Astrocyte of the cerebellum (primary cell): ENCODE measurements around the gene HUS1.

Experiments
- DNase-seq: peaks from one replicate; pipeline ENCODE4 v3.0.0-alpha.2; 2011; ENCODE audit warnings: low read depth
- H3K4me3 ChIP-seq: 2 replicates; pipeline ENCODE4 v1.5.1; 2011; ENCODE audit warnings: mild to moderate bottlenecking, low read depth, low read length, moderate library complexity
- CTCF ChIP-seq: IDR thresholded peaks from 2 replicates; pipeline ENCODE4 v1.5.1; 2012; ENCODE audit warnings: low read length, low read depth, moderate library complexity, mild to moderate bottlenecking; ENCODE audit errors: missing control alignments
- in situ Hi-C: cut with HindIII; loops from 2 replicates; pipeline ENCODE4 v1.10.0; 2017; ENCODE audit warnings: low sequenced_read_pairs

The HUS1 gene

GRCh38 chr7:47956220-47956619, 23.2 kb downstream of the HUS1 start:
- in situ Hi-C loops = loop anchor here (10.0 kb wide), 1 partner anchor 61 kb away; no protein-coding TSS in a partner anchor
- DNase-seq = no peak
- no peak for TF ChIP-seq CTCF
- H3K4me3 ChIP-seq = no peak overlapping the region

- in situ Hi-C loops = loop anchor here (10.0 kb wide), 1 partner anchor 60 kb away; no protein-coding TSS in a partner anchor
- no peak overlapping the region for H3K4me3 ChIP-seq
- TF ChIP-seq CTCF = no peak
- peak; percentile 92 for DNase-seq
Measured at GRCh38 chr7:47954231-47954911, 25.0 kb downstream of the HUS1 start.

DNA sequence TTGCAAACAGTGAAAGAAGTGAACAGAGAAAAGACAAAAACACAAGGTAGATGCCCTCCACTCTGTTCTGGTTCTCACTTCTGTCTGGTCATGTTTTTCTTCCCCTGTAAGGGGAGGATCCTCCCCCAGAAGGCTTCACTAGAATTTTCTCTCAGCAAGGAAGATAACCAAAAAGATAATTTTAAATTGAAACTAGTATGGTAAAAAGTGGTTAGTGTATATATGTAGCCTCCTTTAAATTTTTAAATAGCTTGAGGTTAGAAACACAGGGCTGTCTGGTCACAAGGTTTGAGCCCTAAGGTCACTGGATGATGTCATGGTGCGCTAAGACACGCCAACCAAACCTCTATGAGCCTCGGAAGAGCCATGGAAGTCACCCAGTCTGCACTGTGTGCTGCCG, 25.6 kb downstream of the HUS1 start:
- TF ChIP-seq CTCF = no peak
- no peak for DNase-seq
- in situ Hi-C loops = loop anchor here (10.0 kb wide), 1 partner anchor 59 kb away; no protein-coding TSS in a partner anchor
- H3K4me3 ChIP-seq = no peak overlapping the region

DNA sequence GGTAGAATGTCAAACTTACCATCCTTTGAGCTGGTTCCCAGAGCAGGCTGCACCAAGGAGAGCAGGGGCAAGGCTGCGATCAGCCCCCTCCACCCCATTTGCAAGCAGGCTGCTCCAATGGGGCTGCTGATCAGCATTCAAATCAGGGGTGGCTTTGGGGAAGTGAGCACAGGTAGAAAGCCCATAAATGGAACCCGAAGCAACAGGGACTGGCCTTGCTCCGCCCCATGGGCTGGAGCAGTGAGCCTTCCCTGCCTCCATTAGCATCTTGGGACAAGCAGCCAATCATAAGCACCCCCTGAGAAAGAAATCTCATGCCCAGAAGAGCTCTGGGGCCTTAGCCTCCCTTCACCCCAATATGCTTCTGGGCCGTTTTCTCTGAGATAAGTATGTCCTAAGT, 27.2 kb downstream of the HUS1 start:
- TF ChIP-seq CTCF = no peak
- H3K4me3 ChIP-seq = no peak overlapping the region
- DNase-seq = no peak
- in situ Hi-C loops = loop anchor here (10.0 kb wide), 1 partner anchor 57 kb away; no protein-coding TSS in a partner anchor

DNA sequence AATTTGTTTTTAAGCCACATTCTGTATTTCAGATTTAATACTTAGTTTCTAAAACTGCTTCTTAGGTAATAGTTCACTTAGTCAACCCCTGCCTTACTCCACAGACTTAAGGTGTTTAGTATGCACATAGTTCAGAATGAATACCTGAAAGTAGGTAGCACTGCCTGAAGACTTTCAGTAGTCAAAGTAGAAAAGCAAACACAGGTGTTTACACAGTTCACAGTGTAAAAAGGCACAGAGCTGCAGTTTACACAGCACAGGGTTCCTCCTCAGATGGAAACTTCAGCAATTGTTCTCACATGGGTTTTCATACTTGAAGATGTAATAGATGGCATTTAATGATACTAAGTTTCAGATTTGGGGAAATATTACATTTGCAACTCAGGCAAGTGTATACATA, 28.0 kb downstream of the HUS1 start:
- no peak for DNase-seq
- in situ Hi-C loops = loop anchor here (10.0 kb wide), 1 partner anchor 57 kb away; no protein-coding TSS in a partner anchor
- no peak overlapping the region for H3K4me3 ChIP-seq
- TF ChIP-seq CTCF = no peak

DNA sequence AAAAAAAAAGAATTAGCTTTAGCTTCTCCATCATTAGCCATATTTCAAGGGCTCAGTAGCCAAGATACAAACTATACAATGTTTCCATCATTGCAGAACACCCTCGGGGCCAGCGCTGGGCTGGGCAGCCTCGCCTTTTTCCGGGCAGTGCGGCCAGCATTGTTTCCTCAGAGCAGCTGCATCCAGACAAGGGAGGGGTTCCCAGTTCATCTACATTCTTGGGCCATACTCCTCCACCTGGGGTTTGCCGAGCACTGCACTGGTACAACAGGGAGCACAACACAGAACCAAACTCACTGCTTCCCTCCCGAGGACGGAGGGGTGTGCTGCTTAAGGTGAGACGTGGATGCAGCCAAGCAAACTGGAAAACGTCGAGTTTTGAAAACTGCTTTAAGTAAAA, 28.7 kb downstream of the HUS1 start:
- in situ Hi-C loops = loop anchor here (10.0 kb wide), 1 partner anchor 56 kb away; no protein-coding TSS in a partner anchor
- no peak for TF ChIP-seq CTCF
- DNase-seq = no peak

More for the DNA sequence above, 28.7 kb downstream of the HUS1 start:
- no peak overlapping the region for H3K4me3 ChIP-seq
